ENCODE measurements around the gene DNHD1. TPM values are rescaled to one million over a fixed set of nuclear protein-coding genes. Genes with fewer than 3 reads are reported as not detected.

DNHD1 gene
- total RNA-seq, 2 experiments from 2014 or later, result 32.3 to 35.5 TPM

DNA sequence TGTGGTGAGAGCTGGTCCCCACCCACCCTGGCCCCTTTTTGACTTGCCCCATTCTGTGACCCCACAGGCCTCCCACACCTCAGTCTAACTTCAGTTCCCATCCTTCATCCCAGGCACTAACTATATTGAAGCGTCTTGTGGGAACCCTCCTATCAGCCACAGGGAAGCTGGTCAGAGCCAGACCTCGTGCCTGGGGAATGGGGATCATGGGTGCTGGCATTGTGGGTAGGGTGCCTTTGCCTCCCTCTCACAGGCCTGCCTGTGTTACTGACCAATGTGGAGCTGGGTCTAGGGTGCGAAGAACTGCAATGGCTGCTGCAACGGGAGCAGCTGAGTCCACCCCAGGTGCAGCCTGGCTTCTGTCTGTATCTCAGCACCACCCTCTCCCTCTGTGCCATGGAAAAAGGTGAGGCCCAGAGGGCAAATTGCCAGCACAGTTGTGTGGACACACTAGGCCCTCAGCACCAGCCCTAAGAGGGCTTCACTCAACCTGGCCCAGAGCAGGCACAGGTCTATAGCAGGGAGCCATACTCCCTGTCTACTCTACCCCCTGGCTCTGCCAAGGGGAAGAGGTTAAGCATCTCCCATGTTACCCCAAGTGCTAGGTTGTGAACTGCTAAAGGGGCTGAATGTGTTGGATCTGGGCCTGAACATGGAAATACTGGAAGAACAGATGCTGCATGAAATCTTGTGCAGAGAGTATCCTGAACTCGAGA is 69.1 kb downstream of the DNHD1 start:
- no peak overlapping the region for H3K27ac Mint-ChIP-seq
- DNase-seq, result no peak
- H3K27me3 Mint-ChIP-seq, result no peaks in the 10 kb centered on the region
- H3K4me1 Mint-ChIP-seq, result peaks cover 3% of the 10 kb centered on the region
- POLR2A ChIA-PET, result no interaction called here
- ATAC-seq (ENCODE audit: low read depth), result no peak
- peaks cover 8% of the 10 kb centered on the region for H3K36me3 Mint-ChIP-seq
- H3K9me3 Mint-ChIP-seq, result no peaks in the 10 kb centered on the region
- H3K4me3 Mint-ChIP-seq, result no peak overlapping the region

DNA sequence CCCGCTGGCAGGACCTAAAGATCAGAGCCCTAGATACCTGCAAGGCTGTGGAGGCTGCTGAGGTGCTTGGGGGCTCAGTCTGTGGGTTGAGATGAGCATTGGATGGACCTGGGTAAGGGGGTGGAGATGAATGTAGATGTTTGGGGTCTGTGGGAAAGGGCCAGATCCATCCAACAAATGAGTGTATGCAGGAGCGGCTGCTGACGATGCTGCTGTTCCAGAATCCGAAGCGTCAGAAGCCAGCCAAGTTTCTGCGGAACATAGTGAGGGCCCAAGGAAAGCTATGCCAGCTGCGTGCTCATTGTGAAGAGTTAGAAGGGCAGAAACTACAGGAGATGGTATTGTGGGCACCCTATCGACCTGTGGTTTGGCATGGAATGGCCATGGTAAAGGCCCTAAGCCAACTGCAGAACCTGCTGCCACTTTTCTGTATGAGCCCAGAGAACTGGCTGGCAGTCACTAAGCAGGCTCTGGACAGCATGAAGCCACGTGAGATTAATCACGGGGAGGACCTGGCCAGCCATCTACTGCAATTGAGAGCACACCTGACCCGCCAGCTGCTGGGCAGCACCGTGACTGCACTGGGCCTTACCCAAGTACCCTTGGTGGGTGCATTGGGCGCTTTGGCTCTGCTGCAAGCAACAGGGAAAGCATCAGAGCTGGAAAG is 69.8 kb downstream of the DNHD1 start:
- H3K4me3 Mint-ChIP-seq, result no peak overlapping the region
- POLR2A ChIA-PET, result no interaction called here
- H3K9me3 Mint-ChIP-seq, result no peaks in the 10 kb centered on the region
- no peaks in the 10 kb centered on the region for H3K27me3 Mint-ChIP-seq
- no peak overlapping the region for H3K27ac Mint-ChIP-seq
- H3K4me1 Mint-ChIP-seq, result peaks cover 3% of the 10 kb centered on the region
- no peak for ATAC-seq (ENCODE audit: low read depth)
- no peak for DNase-seq
- H3K36me3 Mint-ChIP-seq, result peaks cover 10% of the 10 kb centered on the region

DNA sequence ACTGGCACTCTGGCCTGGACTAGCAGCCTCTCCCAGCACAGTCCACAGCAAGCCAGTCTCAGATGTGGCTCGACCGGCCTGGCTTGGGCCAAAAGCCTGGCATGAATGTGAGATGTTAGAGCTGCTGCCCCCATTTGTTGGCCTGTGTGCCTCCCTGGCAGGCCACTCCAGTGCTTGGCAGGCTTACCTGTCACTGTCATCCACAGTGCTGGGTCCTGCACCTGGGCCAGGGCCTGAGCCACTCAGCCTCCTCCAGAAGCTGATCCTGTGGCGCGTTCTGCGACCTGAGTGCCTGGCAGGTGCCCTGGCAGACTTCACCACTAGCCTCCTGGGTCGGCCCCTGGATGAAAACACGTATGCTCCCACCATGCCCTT is 70.3 kb downstream of the DNHD1 start:
- POLR2A ChIA-PET, result no interaction called here
- Mint-ChIP-seq H3K36me3 (peaks cover 11% of the 10 kb centered on the region), H3K4me1 (peaks cover 3% of the 10 kb centered on the region), H3K4me3 (no peak overlapping the region), H3K9me3 (no peaks in the 10 kb centered on the region), H3K27me3 (no peaks in the 10 kb centered on the region), H3K27ac (no peak overlapping the region)
- ATAC-seq (ENCODE audit: low read depth) (no peak), DNase-seq (no peak)

DNA sequence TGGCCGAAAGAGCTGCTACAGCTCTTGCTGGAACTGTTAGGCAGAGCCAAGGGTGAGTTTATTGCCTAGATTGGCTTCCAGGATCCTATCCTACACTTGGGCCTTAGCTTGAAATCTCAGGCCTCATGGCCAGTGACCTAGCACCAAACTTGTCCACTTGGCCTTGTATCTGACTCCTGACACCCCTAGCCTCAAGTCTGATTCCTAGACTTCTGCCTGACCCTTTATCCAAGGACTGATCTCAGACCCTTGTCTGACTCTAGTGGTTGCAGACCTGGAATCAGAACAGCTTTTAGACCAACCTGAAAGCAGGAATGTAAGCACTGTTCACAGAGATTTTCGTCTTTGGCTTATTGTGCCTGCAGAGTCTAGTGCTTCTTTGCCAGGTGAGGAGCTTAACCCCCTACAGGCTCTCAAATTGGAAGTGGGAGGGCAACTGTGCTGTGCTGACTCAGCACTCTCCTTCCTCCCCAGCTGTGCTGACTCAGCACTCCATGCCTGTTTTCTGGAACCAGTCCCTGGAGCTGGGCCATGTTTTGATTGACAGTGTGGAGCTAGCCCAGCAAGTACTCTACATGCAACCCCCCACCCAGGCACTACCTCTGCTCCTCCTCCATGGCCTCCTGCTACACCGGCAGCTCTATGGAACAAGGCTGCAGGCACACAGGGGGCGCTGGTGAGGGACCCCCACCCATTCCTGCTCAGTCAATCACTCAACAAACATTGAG is 71.3 kb downstream of the DNHD1 start:
- Mint-ChIP-seq H3K9me3 (no peaks in the 10 kb centered on the region), H3K27ac (no peak overlapping the region), H3K4me3 (no peak overlapping the region), H3K27me3 (no peaks in the 10 kb centered on the region), H3K4me1 (peaks cover 3% of the 10 kb centered on the region), H3K36me3 (peaks cover 11% of the 10 kb centered on the region)
- ATAC-seq (ENCODE audit: low read depth), result no peak
- DNase-seq, result no peak
- POLR2A ChIA-PET, result no interaction called here

DNA sequence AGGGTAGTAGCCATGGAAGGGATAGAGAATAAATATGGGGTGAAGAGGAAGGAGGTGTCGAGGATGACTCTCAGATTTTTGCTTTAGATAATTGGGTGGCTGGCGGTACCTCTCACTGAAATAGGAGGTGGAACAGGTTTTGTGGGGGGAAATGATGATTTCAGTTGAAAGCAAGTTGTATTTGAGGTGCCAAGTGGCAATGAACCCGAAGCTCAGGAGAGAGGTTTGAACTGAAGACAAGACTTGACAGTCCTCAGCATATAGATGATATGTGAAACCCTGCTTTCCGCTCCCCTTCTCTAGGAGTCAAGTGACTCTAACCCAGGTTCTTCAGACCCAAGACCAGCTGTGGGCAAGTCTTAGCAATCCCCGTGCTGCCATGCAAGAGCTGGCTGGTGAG is 72.6 kb downstream of the DNHD1 start:
- no peak overlapping the region for H3K27ac Mint-ChIP-seq
- ATAC-seq (ENCODE audit: low read depth), result no peak
- no peaks in the 10 kb centered on the region for H3K9me3 Mint-ChIP-seq
- peaks cover 3% of the 10 kb centered on the region for H3K4me1 Mint-ChIP-seq
- POLR2A ChIA-PET, result interaction anchor here (0.6 kb wide), 1 partner anchor 79 kb away, joined by 4 read pairs; no protein-coding TSS in a partner anchor
- peaks cover 11% of the 10 kb centered on the region for H3K36me3 Mint-ChIP-seq
- no peaks in the 10 kb centered on the region for H3K27me3 Mint-ChIP-seq
- H3K4me3 Mint-ChIP-seq, result no peak overlapping the region
- DNase-seq, result no peak

DNA sequence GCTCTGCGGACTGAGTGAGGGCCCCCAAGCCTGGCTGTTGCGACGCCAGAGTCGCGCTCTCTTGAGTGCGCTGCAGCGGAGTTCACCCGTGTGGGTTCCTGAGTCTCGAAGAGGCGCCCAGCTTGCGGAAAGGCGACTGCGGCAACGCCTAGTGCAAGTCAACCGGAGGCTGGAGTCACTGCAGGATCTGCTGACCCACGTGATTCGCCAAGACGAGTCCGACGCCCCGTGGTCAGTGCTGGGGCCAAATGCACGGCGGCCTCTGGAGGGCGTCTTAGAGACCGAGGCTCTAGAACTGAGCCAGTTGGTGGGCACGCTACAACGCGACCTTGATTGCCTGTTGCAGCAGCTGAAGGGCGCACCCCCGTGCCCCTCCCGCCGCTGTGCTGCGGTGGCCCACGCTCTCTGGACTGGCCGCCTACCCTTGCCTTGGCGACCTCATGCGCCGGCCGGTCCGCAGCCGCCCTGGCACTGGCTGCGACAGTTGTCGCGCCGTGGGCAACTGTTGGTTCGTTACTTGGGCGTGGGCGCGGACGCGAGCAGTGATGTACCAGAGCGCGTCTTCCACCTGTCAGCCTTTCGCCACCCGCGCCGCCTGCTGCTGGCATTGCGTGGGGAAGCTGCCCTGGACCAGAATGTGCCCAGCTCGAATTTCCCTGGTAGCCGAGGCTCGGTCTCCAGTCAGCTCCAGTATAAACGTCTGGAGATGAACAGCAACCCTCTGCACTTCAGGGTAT is 73.8 kb downstream of the DNHD1 start:
- POLR2A ChIA-PET, result no interaction called here
- no peak for DNase-seq
- Mint-ChIP-seq H3K27ac (no peak overlapping the region), H3K36me3 (peaks cover 11% of the 10 kb centered on the region), H3K9me3 (no peaks in the 10 kb centered on the region), H3K4me1 (peaks cover 3% of the 10 kb centered on the region), H3K27me3 (no peaks in the 10 kb centered on the region), H3K4me3 (no peak overlapping the region)
- no peak for ATAC-seq (ENCODE audit: low read depth)

DNA sequence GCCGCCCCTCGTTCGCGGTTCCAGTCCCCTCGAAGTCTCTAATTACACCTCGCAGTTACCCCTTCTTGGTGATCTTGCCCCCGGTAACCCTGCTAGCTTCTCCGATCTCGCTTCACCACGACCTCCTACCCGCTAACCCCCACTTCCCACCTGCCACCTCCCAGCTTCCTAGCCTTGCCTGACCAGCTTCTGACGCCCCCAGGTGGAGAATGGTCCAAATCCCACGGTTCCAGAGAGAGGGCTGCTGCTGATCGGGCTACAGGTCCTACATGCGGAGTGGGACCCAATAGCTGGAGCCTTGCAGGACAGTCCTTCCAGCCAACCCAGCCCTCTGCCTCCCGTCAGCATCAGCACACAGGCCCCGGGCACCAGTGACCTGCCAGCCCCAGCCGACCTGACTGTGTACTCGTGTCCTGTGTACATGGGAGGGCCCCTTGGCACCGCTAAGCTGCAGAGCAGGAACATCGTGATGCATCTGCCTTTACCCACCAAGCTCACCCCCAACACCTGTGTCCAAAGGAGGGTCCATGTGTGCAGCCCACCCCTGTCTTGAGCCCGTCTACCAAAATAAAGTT is 74.4 kb downstream of the DNHD1 start:
- Mint-ChIP-seq H3K4me3 (no peak overlapping the region), H3K9me3 (no peaks in the 10 kb centered on the region), H3K27me3 (no peaks in the 10 kb centered on the region), H3K4me1 (peaks cover 3% of the 10 kb centered on the region), H3K36me3 (peaks cover 10% of the 10 kb centered on the region), H3K27ac (no peak overlapping the region)
- POLR2A ChIA-PET, result no interaction called here
- DNase-seq (no peak), ATAC-seq (ENCODE audit: low read depth) (no peak)

DNA sequence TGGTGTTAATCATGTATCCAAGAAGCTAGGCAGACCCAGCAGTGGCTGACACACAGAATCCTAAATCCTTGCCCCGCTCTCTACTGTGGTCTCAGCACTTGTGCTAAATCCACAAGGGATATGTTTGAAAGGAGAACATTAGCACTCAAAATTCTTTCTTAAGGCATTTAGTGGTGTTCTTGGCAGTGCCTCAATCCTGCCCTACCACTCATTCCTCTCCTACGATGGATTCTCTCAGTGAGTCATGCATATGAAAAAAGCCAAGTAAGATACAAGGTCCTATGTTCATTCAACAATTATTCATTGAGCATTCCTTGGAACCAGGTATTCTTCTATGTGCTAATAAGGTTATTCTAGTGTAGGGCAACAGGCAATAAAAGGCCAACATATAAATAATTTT is 75.1 kb downstream of the DNHD1 start:
- ATAC-seq (ENCODE audit: low read depth) (no peak), DNase-seq (no peak)
- Mint-ChIP-seq H3K27me3 (no peaks in the 10 kb centered on the region), H3K27ac (no peak overlapping the region), H3K4me3 (no peak overlapping the region), H3K4me1 (peaks cover 3% of the 10 kb centered on the region), H3K36me3 (peaks cover 9% of the 10 kb centered on the region), H3K9me3 (no peaks in the 10 kb centered on the region)
- POLR2A ChIA-PET, result no interaction called here

DNA sequence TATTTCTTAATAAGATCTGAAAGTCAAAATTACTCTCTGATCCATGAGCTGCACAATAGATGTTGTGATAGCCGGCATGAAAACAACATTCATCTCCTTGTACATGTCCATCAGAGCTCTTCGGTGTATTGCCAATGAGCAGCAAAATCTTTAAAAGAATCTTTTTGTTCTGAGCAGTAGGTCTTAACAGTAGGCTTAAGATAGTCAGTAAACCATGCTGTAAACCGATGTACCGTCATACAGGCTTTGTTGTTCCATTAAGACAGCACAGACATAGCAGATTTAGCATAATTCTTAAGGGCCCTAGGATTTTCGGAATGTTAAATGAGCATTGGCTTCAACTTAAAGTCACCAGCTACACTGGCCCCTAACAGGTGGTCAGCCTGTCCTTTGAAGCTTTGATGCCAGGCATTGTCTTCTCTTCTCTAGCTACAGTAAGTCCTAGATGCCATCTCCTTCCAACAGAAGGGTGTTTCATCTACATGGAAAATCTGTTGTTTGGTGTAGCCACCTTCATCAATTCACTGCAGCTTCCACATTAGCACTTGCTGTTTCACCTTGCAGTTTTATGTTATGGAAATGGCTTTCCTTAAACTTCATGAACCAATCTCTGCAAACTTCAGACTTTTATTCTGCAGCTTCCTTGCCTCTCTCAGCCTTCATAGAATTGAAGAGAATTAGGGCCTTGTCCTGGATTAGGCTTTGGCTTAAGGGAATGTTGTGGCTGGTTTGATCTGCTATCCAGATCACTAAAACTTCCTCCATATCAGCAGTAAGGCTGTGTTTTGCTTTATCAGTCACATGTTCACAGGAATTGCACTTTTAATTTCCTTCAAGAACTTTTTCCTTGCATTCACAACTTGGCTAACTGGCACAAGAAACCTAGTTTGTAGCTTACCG is 78.0 kb downstream of the DNHD1 start:
- Mint-ChIP-seq H3K9me3 (no peaks in the 10 kb centered on the region), H3K36me3 (peaks cover 6% of the 10 kb centered on the region), H3K4me3 (no peak overlapping the region), H3K27ac (no peak overlapping the region), H3K4me1 (no peaks in the 10 kb centered on the region), H3K27me3 (no peaks in the 10 kb centered on the region)
- DNase-seq (no peak), ATAC-seq (ENCODE audit: low read depth) (no peak)
- POLR2A ChIA-PET, result no interaction called here

DNA sequence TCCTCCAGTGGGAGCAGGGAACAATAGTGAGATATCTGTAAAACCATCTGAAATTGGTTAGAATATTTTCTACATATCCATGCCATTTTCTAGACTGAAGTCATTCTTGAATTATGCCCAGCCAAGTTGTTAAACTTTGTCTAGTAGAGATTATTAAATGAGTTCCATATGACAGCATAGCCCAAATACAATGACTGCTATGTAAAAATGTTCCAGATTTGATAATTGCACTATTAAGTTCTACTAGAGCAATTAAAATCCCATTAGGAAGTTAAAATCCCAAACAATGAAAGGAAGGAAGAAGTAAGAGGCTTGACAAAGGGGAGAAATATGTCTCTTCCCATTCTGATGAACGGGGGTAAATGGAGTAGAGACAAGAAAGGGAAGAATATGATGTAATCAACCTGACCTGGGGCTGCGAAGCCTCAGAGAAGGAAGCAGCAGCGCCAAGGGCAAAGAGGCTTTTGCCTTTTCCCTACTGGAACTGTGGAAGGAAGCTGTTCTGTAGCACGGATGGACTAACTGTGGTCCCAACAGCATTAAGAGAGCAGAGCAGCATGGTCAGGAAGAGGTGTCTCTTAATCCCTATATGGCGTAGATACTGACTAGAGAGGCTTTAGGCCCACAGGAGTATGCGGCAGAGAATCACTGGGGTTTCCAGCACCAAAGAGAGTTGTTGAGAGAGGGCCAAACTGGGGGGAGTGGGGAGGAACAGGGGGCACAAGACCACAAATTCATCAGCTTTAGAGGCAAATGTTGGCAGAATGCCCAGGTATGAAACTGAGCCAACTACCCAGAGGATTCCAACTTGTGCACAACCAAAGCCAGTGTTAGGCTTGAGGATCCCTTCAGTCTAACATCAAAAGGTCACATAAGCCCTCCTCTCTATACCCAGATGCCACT is 79.6 kb downstream of the DNHD1 start:
- ATAC-seq (ENCODE audit: low read depth), result no peak
- H3K4me3 Mint-ChIP-seq, result no peak overlapping the region
- POLR2A ChIA-PET, result no interaction called here
- H3K9me3 Mint-ChIP-seq, result no peaks in the 10 kb centered on the region
- no peaks in the 10 kb centered on the region for H3K4me1 Mint-ChIP-seq
- peaks cover 14% of the 10 kb centered on the region for H3K36me3 Mint-ChIP-seq
- no peak for DNase-seq
- no peak overlapping the region for H3K27ac Mint-ChIP-seq
- no peaks in the 10 kb centered on the region for H3K27me3 Mint-ChIP-seq

DNA sequence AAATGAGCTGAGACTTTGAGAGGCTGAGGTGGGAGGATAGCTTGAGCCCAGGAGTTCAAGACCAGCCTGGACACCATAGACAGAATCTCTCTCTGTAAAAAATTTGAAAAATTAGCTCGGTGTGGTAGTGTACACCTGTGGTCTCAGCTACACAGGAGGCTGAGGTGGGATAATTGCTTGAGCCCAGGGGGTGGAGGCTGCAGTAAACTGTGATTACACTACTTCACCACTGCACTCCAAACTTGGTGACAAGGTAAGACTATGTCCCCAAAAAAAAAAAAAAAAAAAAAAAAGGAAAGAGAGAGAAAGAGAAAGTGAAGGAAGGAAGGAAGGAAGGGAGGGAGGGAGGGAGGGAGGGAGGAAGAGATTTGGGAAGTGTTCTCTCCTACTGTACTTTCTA is 81.1 kb downstream of the DNHD1 start:
- H3K4me3 Mint-ChIP-seq, result no peak overlapping the region
- DNase-seq, result no peak
- POLR2A ChIA-PET, result no interaction called here
- H3K27me3 Mint-ChIP-seq, result no peaks in the 10 kb centered on the region
- H3K9me3 Mint-ChIP-seq, result peaks cover 4% of the 10 kb centered on the region
- H3K27ac Mint-ChIP-seq, result no peak overlapping the region
- ATAC-seq (ENCODE audit: low read depth), result no peak
- no peaks in the 10 kb centered on the region for H3K4me1 Mint-ChIP-seq
- peaks cover 20% of the 10 kb centered on the region for H3K36me3 Mint-ChIP-seq

DNA sequence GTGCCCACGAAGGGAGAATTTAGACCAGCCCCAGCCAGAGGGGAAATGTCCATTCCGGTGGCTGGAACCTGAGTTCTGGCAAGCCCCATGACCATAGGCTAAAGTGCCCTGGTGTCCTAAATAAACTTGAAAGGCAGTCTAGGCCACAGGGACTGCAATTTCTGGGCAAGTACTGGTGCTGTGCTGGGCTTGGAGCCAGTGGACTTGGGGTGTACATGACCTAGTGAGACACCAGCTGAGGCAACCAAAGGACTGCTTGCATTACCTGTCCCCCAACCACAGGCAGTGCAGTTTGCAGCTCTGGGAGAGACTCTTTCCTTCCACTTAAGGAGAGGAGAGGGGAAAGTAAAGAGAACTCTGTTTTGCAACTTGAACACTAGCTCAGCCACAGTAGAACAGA is 82.6 kb downstream of the DNHD1 start:
- Mint-ChIP-seq H3K9me3 (peaks cover 11% of the 10 kb centered on the region), H3K27me3 (no peaks in the 10 kb centered on the region), H3K4me1 (no peaks in the 10 kb centered on the region), H3K27ac (no peak overlapping the region), H3K36me3 (peaks cover 35% of the 10 kb centered on the region), H3K4me3 (no peak overlapping the region)
- POLR2A ChIA-PET, result no interaction called here
- DNase-seq, result no peak
- ATAC-seq (ENCODE audit: low read depth), result no peak

All from activated naive CD8-positive, alpha-beta T cell treated with anti-CD3 and anti-CD28 coated beads, Interleukin-2, amount 10 ng/mL, durations not matched to agents 7 days and 5 days (primary cell).